Thymus (tissue), 11 donors: ENCODE data around the gene ARRDC2. TPM values are rescaled to one million over a fixed set of nuclear protein-coding genes. Genes with fewer than 3 reads are reported as not detected.
"Not testable (repeated sequence)": the region's sequence is repeated elsewhere in the genome, so short reads cannot be mapped to it uniquely, and the experiment has no call there.

ENCODE experiments used
- DNase-seq, 9 donors: peaks; one replicate each; pipeline ENCODE4 v3.0.0-alpha.2; 2013; ENCODE audit warnings: low spot score in 9 of 9, low read depth in 6 of 9, missing footprints in 1 of 9
- H3K27ac ChIP-seq, 2 donors: one replicate each; pipeline ENCODE4 v1.5.1; 2013; ENCODE audit warnings: control low read depth in 1 of 2, low read depth in 1 of 2, low read length in 1 of 2, mild to moderate bottlenecking in 1 of 2, moderate library complexity in 1 of 2
- H3K27me3 ChIP-seq, 2 donors: one replicate each; pipeline ENCODE4 v1.5.1; 2013; ENCODE audit warnings: low read length in 1 of 2; ENCODE audit not compliant: control insufficient read depth in 2 of 2, insufficient read depth in 1 of 2
- H3K36me3 ChIP-seq, 2 donors: one replicate each; pipeline ENCODE4 v1.5.1; 2013; ENCODE audit warnings: low read length in 1 of 2, mild to moderate bottlenecking in 1 of 2, moderate library complexity in 1 of 2; ENCODE audit not compliant: control insufficient read depth in 2 of 2, insufficient read depth in 2 of 2
- H3K4me1 ChIP-seq, 2 donors: one replicate each; pipeline ENCODE4 v1.5.1; 2013; ENCODE audit warnings: low read length in 2 of 2; ENCODE audit not compliant: control insufficient read depth in 2 of 2, insufficient read depth in 2 of 2
- H3K4me3 ChIP-seq, 2 donors: one replicate each; pipeline ENCODE4 v1.5.1; 2013; ENCODE audit warnings: low read length in 2 of 2, control low read depth in 1 of 2, mild to moderate bottlenecking in 1 of 2
- H3K9me3 ChIP-seq, 2 donors: one replicate each; pipeline ENCODE4 v1.5.1; 2013; ENCODE audit warnings: low read length in 1 of 2, mild to moderate bottlenecking in 1 of 2; ENCODE audit not compliant: control insufficient read depth in 2 of 2, insufficient read depth in 1 of 2
- WGBS: extraction: QIAGEN DNeasy Blood & Tissue Kit; methylation state at CpG from one replicate; pipeline ENCODE4 v1.1.7; 2013; 5-methylcytosine and 5-hydroxymethylcytosine counted together
- polyA plus RNA-seq: library from polyadenylated mRNA; stranded (reverse); fragments of 200-250 nt; gene quantifications from one replicate; pipeline ENCODE4 v1.2.3, GENCODE V29; 2013
- total RNA-seq: library from RNA; stranded (reverse); fragments of 120-200 nt; gene quantifications from one replicate; pipeline ENCODE4 v1.2.4, GENCODE V29; 2013
- donor health status: healthy.

Gene ARRDC2
- total and polyA plus RNA-seq, 2 donors: 17.8 to 172 TPM

DNA sequence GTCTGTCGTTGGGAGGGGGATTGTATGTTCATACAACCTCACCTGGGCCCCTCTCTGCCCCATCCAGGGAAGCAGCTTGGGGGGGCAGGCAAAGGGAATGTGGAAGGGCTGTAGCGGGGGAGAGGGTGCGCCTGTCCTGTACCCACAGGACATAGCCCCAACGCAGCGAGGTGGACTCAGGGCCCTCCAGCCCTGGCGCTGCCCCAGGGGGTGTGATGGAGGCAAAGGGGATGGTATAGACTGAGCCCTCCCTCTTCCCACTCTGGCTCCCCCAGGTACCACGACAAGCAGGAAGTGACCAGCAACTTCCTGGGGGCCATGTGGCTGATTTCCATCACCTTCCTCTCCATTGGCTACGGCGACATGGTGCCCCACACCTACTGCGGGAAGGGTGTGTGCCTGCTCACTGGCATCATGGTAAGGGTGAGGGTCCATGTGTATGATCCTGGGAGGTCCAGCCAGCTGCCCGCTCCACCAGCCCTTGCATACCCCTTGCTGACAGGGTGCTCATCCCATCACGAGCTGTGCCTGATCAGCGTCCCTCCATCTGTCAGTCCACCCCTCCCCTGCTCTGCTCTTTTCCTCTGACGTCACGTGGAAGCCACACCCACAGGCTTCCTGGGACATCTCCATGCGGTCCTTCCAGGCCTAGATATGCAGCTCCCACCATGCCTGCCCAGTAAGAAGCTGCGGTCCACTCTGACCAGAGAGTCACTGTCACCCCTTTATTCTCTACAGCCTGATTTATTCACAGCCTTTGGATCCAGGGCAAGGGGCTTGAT is 22.7 kb upstream of the ARRDC2 start:
- H3K27me3 ChIP-seq: peaks cover 2 to 8% of the 10 kb centered on the region in 2 donors
- no peak for DNase-seq
- no peak overlapping the region for H3K4me3 ChIP-seq
- no peaks in the 10 kb centered on the region for H3K36me3 ChIP-seq
- WGBS: 86% methylated on average over 17 of the region's 17 CpGs
- H3K27ac ChIP-seq: no peak overlapping the region
- H3K9me3 ChIP-seq: no peaks in the 10 kb centered on the region
- H3K4me1 ChIP-seq: no peaks in the 10 kb centered on the region

GRCh38 chr19:17986569-17986968 is 21.4 kb upstream of the ARRDC2 start:
- not testable (repeated sequence) for DNase-seq, H3K4me3 ChIP-seq, H3K36me3 ChIP-seq, H3K9me3 ChIP-seq, H3K27ac ChIP-seq, H3K27me3 ChIP-seq, H3K4me1 ChIP-seq
- 94% methylated on average over 8 of the region's 8 CpGs for WGBS

DNA sequence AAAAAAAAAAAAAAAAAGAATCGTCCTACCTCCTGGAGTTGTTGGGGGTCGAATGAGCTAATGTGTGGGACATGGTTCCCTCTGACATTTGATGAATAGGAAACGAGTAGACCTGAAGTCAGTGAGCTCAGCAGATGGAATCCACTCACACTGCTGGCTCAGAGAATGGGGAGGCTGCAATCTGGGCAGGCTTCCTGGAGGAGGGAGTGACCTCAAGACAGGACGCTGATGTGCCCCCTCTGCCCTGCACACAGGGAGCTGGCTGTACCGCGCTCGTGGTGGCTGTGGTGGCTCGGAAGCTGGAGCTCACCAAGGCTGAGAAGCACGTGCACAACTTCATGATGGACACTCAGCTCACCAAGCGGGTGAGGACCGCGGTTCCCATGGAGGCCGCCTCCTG is 19.8 kb upstream of the ARRDC2 start:
- Histone ChIP-seq H3K27ac (no peak overlapping the region), H3K4me3 (no peak overlapping the region), H3K9me3 (no peaks in the 10 kb centered on the region), H3K36me3 (no peaks in the 10 kb centered on the region), H3K4me1 (no peaks in the 10 kb centered on the region), H3K27me3 (peaks cover 0 to 2% of the 10 kb centered on the region in 2 donors)
- DNase-seq: no peak
- WGBS: 93% methylated on average over 13 of the region's 13 CpGs

DNA sequence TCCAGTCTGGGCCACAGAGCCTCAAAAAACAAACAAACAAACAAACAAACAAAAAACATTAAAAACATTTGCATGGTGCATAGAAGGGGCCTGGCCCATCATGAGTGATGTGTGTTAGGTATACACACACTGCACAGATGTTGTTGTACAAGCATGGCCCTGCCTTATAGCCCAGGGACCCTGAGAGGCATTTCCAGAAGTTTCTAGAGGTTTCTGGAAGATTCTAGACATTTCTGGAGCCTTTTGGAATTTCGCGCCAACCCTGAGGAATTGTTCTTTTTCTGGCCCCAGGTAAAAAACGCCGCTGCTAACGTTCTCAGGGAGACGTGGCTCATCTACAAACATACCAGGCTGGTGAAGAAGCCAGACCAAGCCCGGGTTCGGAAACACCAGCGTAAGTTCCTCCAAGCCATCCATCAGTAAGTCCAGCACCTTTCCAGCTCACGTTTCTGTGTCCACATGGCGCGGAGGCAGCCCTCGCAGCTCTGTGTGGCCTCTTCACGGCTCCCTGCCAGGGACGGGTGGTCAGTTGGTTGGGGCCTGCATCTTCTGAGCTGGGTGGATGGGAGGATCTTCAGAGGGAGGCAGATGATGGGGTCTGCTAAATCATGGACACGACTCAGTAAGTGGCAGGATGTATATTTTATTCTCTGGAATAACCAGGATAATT is 18.4 kb upstream of the ARRDC2 start:
- no peaks in the 10 kb centered on the region for H3K36me3 ChIP-seq
- DNase-seq: no peak
- no peak overlapping the region for H3K27ac ChIP-seq
- no peaks in the 10 kb centered on the region for H3K4me1 ChIP-seq
- no peaks in the 10 kb centered on the region for H3K9me3 ChIP-seq
- H3K4me3 ChIP-seq: no peak overlapping the region
- 97% methylated on average over 16 of the region's 16 CpGs for WGBS
- H3K27me3 ChIP-seq: peaks cover 0 to 2% of the 10 kb centered on the region in 2 donors

- H3K27ac ChIP-seq: no peak overlapping the region
- peaks cover 0 to 21% of the 10 kb centered on the region in 2 donors for H3K27me3 ChIP-seq
- no peaks in the 10 kb centered on the region for H3K9me3 ChIP-seq
- no peaks in the 10 kb centered on the region for H3K36me3 ChIP-seq
- no peaks in the 10 kb centered on the region for H3K4me1 ChIP-seq
- no peak overlapping the region for H3K4me3 ChIP-seq
- DNase-seq: no peak
- 93% methylated on average over 27 of the region's 27 CpGs for WGBS
Measured at GRCh38 chr19:17993076-17993813, 14.7 kb upstream of the ARRDC2 start.

DNA sequence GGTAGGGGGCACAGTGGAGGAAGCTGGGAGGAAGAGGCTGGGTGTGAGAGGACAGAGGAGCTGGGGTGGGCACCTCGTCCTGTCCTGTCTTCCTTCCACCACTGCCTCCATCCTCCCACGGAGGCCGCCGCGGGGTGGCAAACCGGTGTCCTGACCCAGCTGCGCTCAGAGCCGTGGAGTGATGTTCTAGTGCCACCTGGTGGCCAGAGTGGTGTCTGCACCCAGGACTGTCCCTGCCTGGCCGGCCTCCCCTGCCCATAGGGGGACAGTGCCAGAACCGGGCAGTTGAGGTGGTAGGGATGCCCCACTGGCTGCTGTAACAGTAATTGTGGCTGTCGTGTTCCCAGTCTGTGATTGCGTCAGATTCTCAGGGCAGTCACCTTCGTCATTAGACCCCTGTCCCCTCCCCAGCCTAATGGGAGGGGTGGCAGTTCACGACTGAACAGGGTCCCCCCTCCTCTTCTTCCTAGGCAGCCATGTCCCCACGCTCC is 11.1 kb upstream of the ARRDC2 start:
- H3K27me3 ChIP-seq: peaks cover 0 to 50% of the 10 kb centered on the region in 2 donors

DNA sequence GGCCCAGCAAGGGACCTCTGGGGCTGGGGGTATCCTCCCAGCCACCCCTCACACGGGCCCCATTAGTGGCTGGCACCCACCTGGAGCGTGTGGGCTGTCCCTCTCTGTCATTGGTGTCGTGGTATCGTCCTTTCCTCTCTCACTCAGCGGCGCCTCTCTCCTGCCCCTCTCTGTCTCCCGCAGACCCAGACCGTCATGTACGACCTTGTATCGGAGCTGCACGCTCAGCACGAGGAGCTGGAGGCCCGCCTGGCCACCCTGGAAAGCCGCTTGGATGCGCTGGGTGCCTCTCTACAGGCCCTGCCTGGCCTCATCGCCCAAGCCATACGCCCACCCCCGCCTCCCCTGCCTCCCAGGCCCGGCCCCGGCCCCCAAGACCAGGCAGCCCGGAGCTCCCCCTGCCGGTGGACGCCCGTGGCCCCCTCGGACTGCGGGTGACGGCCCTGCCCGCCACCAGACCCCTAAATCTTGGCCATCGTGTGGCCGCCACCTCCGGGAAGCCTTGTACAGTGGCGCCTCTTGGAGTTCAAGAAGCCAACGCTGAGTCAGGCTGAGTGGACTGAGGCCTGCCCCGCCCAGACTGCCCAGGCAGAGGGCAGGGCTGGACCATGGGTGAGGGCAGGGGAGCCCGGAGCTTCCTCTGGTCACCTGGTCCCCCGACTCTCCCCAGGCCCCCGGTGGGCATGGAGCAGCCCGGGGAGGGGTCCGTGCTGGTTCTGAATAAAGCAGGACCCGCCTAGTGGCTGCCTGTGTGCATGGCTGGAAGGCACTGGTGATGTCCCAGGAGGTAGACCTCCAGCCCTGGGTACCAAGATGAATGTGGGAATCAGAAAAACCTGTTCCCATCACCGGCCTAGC is 9.8 kb upstream of the ARRDC2 start:
- Histone ChIP-seq H3K27ac (no peak overlapping the region), H3K9me3 (no peaks in the 10 kb centered on the region), H3K4me3 (no peak overlapping the region), H3K4me1 (peaks cover 15 to 20% of the 10 kb centered on the region in 2 donors), H3K27me3 (peaks cover 0 to 63% of the 10 kb centered on the region in 2 donors), H3K36me3 (no peaks in the 10 kb centered on the region)
- no peak for DNase-seq
- 69% methylated on average over 41 of the region's 41 CpGs for WGBS

More for the DNA sequence above, 11.1 kb upstream of the ARRDC2 start:
- Histone ChIP-seq H3K9me3 (no peaks in the 10 kb centered on the region), H3K4me1 (peaks cover 7 to 14% of the 10 kb centered on the region in 2 donors), H3K27ac (no peak overlapping the region), H3K36me3 (no peaks in the 10 kb centered on the region), H3K4me3 (no peak overlapping the region)
- 19% methylated on average over 15 of the region's 15 CpGs for WGBS
- peak; percentile 44 to 85 (median 71) for DNase-seq

DNA sequence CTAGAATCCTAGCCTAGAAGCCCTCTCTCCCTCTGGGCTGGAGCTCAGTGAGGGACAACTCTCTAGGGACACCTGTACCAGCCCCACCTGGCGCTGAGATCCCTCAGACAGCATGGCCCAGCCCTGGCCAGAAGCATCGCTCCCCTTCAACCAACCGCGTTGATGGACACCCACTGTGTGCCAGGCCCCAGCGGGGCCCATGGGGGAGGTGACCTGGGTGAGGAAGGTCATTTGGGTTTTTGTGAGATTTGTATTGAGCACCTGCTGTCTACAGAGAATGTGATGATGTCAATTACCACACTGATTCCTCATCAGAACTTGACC is 9.2 kb upstream of the ARRDC2 start:
- Histone ChIP-seq H3K9me3 (no peaks in the 10 kb centered on the region), H3K4me1 (peaks cover 15 to 20% of the 10 kb centered on the region in 2 donors), H3K27me3 (peaks cover 0 to 63% of the 10 kb centered on the region in 2 donors), H3K27ac (no peak overlapping the region), H3K4me3 (no peak overlapping the region), H3K36me3 (no peaks in the 10 kb centered on the region)
- WGBS: 93% methylated on average over 5 of the region's 5 CpGs
- no peak for DNase-seq
